ENCODE data around the gene MGMT. TPM values are rescaled to one million over a fixed set of nuclear protein-coding genes. Genes with fewer than 3 reads are reported as not detected.

The MGMT gene
- total RNA-seq, 2 donors from 2014 or later, result 17.8 to 19.2 TPM

- Mint-ChIP-seq H3K27me3 (ENCODE audit: low read depth) (no peaks in the 10 kb centered on the region), H3K4me1 (ENCODE audit: low read depth) (peaks cover 4% of the 10 kb centered on the region), H3K27ac (no peak overlapping the region), H3K4me3 (no peak overlapping the region), H3K9me3 (no peaks in the 10 kb centered on the region), H3K36me3 (ENCODE audit: insufficient read depth in 2 of 2) (no peaks in the 10 kb centered on the region)
- DNase-seq, result no peak
- ATAC-seq (replicated peaks in 1 of 2), result no peak
Measured at GRCh38 chr10:129696636-129697035, 229.6 kb downstream of the MGMT start.

- peaks cover under 1% of the 10 kb centered on the region for H3K4me1 Mint-ChIP-seq (ENCODE audit: low read depth)
- ATAC-seq (replicated peaks in 1 of 2), result no peak
- H3K36me3 Mint-ChIP-seq (ENCODE audit: insufficient read depth in 2 of 2), result no peaks in the 10 kb centered on the region
- no peaks in the 10 kb centered on the region for H3K9me3 Mint-ChIP-seq
- DNase-seq, result no peak
- H3K27me3 Mint-ChIP-seq (ENCODE audit: low read depth), result no peaks in the 10 kb centered on the region
- no peak overlapping the region for H3K27ac Mint-ChIP-seq
- no peak overlapping the region for H3K4me3 Mint-ChIP-seq
Measured at GRCh38 chr10:129697463-129698247, 230.6 kb downstream of the MGMT start.

- H3K9me3 Mint-ChIP-seq, result no peaks in the 10 kb centered on the region
- no peak overlapping the region for H3K4me3 Mint-ChIP-seq
- ATAC-seq (replicated peaks in 1 of 2) (no peak), DNase-seq (no peak)
- H3K27me3 Mint-ChIP-seq (ENCODE audit: low read depth), result no peaks in the 10 kb centered on the region
- H3K36me3 Mint-ChIP-seq (ENCODE audit: insufficient read depth in 2 of 2), result no peaks in the 10 kb centered on the region
- H3K4me1 Mint-ChIP-seq (ENCODE audit: low read depth), result peaks cover 7% of the 10 kb centered on the region
- no peak overlapping the region for H3K27ac Mint-ChIP-seq
Measured at GRCh38 chr10:129699722-129700340, 232.8 kb downstream of the MGMT start.

DNA sequence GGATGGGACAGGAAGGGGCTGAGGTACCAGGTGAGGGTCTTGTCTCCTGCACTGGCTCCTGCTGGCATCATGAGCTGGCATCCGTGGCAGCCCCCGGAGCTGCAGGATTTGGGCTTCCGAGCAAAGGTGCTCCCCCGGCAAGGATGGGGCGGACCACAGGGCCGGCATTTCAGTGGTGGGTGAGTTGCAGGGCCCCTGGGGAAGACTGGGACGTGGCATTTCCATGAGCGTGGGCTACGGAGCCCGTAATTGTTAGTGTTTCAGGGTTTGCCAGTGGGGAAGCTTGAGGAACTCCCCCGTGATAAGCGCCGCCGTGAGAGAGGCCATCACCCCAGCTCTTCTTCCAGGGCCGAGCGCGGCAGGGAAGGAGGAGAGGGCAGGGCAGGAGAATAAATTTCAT, 235.6 kb downstream of the MGMT start:
- no peaks in the 10 kb centered on the region for H3K36me3 Mint-ChIP-seq (ENCODE audit: insufficient read depth in 2 of 2)
- H3K4me3 Mint-ChIP-seq, result no peak overlapping the region
- DNase-seq, result no peak
- ATAC-seq (replicated peaks in 1 of 2), result no peak
- H3K27ac Mint-ChIP-seq, result no peak overlapping the region
- H3K27me3 Mint-ChIP-seq (ENCODE audit: low read depth), result no peaks in the 10 kb centered on the region
- peaks cover 7% of the 10 kb centered on the region for H3K4me1 Mint-ChIP-seq (ENCODE audit: low read depth)
- no peaks in the 10 kb centered on the region for H3K9me3 Mint-ChIP-seq

GRCh38 chr10:129703287-129704137, 236.5 kb downstream of the MGMT start:
- no peak overlapping the region for H3K4me3 Mint-ChIP-seq
- peaks cover 7% of the 10 kb centered on the region for H3K4me1 Mint-ChIP-seq (ENCODE audit: low read depth)
- DNase-seq (no peak), ATAC-seq (replicated peaks in 1 of 2) (no peak)
- H3K9me3 Mint-ChIP-seq, result no peaks in the 10 kb centered on the region
- peaks cover 0 to 4% of the 10 kb centered on the region in 2 donors for H3K36me3 Mint-ChIP-seq (ENCODE audit: insufficient read depth in 2 of 2)
- H3K27me3 Mint-ChIP-seq (ENCODE audit: low read depth), result no peaks in the 10 kb centered on the region
- H3K27ac Mint-ChIP-seq, result no peak overlapping the region

DNA sequence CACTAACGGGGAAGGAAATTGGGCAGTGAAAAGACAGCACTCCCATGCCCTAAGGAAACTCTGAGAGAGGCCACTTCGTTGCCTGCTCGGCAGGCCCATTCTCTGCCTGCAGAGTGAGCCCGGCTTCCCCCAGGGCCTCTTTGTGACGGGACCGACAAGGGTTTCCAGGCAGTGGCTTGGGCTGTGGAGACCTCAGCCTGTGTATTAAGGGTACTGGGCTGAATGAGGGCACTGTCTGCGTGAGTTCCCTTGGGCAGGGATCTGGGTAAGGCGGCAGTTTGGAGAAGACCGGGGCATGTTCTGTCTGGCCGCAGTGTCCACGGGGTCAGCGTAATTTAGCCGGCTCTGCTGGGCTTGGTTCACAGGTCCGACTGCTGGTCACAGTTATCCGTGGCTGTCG, 237.2 kb downstream of the MGMT start:
- no peak for DNase-seq
- no peak for ATAC-seq (replicated peaks in 1 of 2)
- Mint-ChIP-seq H3K4me3 (no peak overlapping the region), H3K9me3 (no peaks in the 10 kb centered on the region), H3K27ac (no peak overlapping the region), H3K4me1 (ENCODE audit: low read depth) (peaks cover 7% of the 10 kb centered on the region), H3K36me3 (ENCODE audit: insufficient read depth in 2 of 2) (peaks cover 0 to 4% of the 10 kb centered on the region in 2 donors), H3K27me3 (ENCODE audit: low read depth) (no peaks in the 10 kb centered on the region)

GRCh38 chr10:129704786-129705525, 237.9 kb downstream of the MGMT start:
- DNase-seq (no peak), ATAC-seq (replicated peaks in 1 of 2) (no peak)
- no peaks in the 10 kb centered on the region for H3K27me3 Mint-ChIP-seq (ENCODE audit: low read depth)
- H3K27ac Mint-ChIP-seq, result no peak overlapping the region
- peaks cover 7% of the 10 kb centered on the region for H3K4me1 Mint-ChIP-seq (ENCODE audit: low read depth)
- H3K36me3 Mint-ChIP-seq (ENCODE audit: insufficient read depth in 2 of 2), result peaks cover 0 to 4% of the 10 kb centered on the region in 2 donors
- no peak overlapping the region for H3K4me3 Mint-ChIP-seq
- H3K9me3 Mint-ChIP-seq, result no peaks in the 10 kb centered on the region

DNA sequence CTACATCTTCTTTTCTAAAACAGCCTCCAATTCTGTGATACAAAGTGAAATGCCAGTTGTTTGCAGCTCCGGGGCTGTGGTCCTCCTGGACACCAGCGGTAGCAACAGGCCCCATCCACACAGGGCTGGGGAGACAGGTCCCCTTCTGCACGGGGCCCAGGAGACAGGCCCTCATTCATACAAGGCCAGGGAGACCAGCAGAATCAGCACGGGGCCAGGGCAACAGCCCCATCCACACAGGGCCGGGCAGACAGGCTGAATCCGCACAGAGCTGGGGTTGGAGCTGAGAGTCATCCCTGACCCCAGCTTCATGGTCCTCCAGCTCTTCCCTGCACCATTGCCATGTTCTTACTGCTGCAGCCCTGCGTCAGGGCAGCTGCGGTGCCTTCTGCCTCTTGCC, 238.6 kb downstream of the MGMT start:
- no peak overlapping the region for H3K27ac Mint-ChIP-seq
- H3K9me3 Mint-ChIP-seq, result no peaks in the 10 kb centered on the region
- DNase-seq, result no peak
- no peak for ATAC-seq (replicated peaks in 1 of 2)
- H3K4me3 Mint-ChIP-seq, result no peak overlapping the region
- peaks cover 7% of the 10 kb centered on the region for H3K4me1 Mint-ChIP-seq (ENCODE audit: low read depth)
- no peaks in the 10 kb centered on the region for H3K27me3 Mint-ChIP-seq (ENCODE audit: low read depth)
- H3K36me3 Mint-ChIP-seq (ENCODE audit: insufficient read depth in 2 of 2), result peaks cover 0 to 4% of the 10 kb centered on the region in 2 donors

DNA sequence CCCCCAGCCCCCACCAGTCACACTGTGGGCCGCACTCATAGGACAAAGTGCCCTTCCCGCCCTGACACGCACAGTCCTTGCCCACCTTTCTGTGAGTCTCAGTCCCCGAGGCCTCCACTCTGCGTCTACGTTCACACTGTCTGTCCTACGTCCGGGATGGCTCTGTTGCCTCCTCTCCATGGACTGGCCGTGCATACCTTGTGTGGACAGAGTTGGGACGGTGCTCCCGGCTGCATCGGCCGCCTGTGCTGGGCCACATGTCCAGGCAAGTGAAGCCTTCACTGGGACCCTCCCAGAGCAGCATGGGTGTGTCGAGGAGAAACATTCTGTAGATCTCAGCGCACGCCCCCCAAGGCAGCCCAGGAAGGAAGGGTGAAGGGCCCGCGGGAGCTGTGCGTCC, 239.0 kb downstream of the MGMT start:
- no peak overlapping the region for H3K4me3 Mint-ChIP-seq
- no peak overlapping the region for H3K27ac Mint-ChIP-seq
- DNase-seq, result no peak
- H3K27me3 Mint-ChIP-seq (ENCODE audit: low read depth), result no peaks in the 10 kb centered on the region
- no peaks in the 10 kb centered on the region for H3K9me3 Mint-ChIP-seq
- ATAC-seq (replicated peaks in 1 of 2), result no peak
- H3K4me1 Mint-ChIP-seq (ENCODE audit: low read depth), result peaks cover 7% of the 10 kb centered on the region
- H3K36me3 Mint-ChIP-seq (ENCODE audit: insufficient read depth in 2 of 2), result peaks cover 1 to 4% of the 10 kb centered on the region in 2 donors

GRCh38 chr10:129706523-129706922, 239.5 kb downstream of the MGMT start:
- peaks cover 7% of the 10 kb centered on the region for H3K4me1 Mint-ChIP-seq (ENCODE audit: low read depth)
- peaks cover 1 to 4% of the 10 kb centered on the region in 2 donors for H3K36me3 Mint-ChIP-seq (ENCODE audit: insufficient read depth in 2 of 2)
- no peak overlapping the region for H3K4me3 Mint-ChIP-seq
- no peak overlapping the region for H3K27ac Mint-ChIP-seq
- no peak for ATAC-seq (replicated peaks in 1 of 2)
- H3K9me3 Mint-ChIP-seq, result no peaks in the 10 kb centered on the region
- DNase-seq, result no peak
- H3K27me3 Mint-ChIP-seq (ENCODE audit: low read depth), result no peaks in the 10 kb centered on the region

- Mint-ChIP-seq H3K27ac (no peak overlapping the region), H3K9me3 (no peaks in the 10 kb centered on the region), H3K27me3 (ENCODE audit: low read depth) (no peaks in the 10 kb centered on the region), H3K36me3 (ENCODE audit: insufficient read depth in 2 of 2) (peaks cover 1 to 4% of the 10 kb centered on the region in 2 donors), H3K4me1 (ENCODE audit: low read depth) (peaks cover 7% of the 10 kb centered on the region), H3K4me3 (no peak overlapping the region)
- ATAC-seq (replicated peaks in 1 of 2) (no peak), DNase-seq (no peak)
Measured at GRCh38 chr10:129707406-129708388, 240.7 kb downstream of the MGMT start.

DNA sequence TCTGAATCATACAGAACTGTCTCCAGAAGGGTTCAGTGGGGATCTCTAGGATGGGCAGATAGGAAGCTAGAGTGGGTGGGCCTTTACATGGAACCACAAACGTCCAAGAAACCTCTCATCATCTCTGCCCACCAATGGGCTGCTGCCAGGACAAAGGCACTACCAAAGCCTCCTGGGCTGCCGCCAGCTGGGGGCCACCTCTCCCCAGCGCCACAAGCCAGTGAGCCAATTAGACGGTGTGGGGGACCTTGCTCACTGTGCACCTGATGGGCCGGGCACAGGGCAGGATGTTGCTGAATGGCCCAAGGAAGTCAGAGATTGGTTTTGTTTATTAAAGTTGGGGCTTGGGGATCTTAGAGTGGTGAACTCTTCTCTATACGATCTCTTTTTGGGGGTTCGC, 242.1 kb downstream of the MGMT start:
- peaks cover 1 to 5% of the 10 kb centered on the region in 2 donors for H3K36me3 Mint-ChIP-seq (ENCODE audit: insufficient read depth in 2 of 2)
- no peaks in the 10 kb centered on the region for H3K27me3 Mint-ChIP-seq (ENCODE audit: low read depth)
- H3K4me1 Mint-ChIP-seq (ENCODE audit: low read depth), result peaks cover 1% of the 10 kb centered on the region
- no peak overlapping the region for H3K27ac Mint-ChIP-seq
- no peak for ATAC-seq (replicated peaks in 1 of 2)
- no peaks in the 10 kb centered on the region for H3K9me3 Mint-ChIP-seq
- no peak for DNase-seq
- H3K4me3 Mint-ChIP-seq, result no peak overlapping the region
